Medulla oblongata (tissue), 1 donor: ENCODE data around the gene PHF5A.

Experiments
- DNase-seq: peaks from one replicate; pipeline ENCODE4 v3.0.0-alpha.2; 2015; ENCODE audit errors: extremely low spot score

Gene PHF5A

GRCh38 chr22:41468381-41469217 lies at the start of gene PHF5A, which contains the start of gene ACO2:
PHF5A (minus strand) TSS chr22:41468692; CDS start chr22:41468653, 39 bp downstream.
ACO2 (plus strand) TSS chr22:41469117; CDS start chr22:41469147, 30 bp downstream.
- peak; percentile 99 for DNase-seq

GRCh38 chr22:41518048-41518347 lies 49.5 kb upstream of the PHF5A start:
- DNase-seq, result no peak

GRCh38 chr22:41517172-41518047 lies 48.9 kb upstream of the PHF5A start:
- peak; percentile 92 for DNase-seq

DNA sequence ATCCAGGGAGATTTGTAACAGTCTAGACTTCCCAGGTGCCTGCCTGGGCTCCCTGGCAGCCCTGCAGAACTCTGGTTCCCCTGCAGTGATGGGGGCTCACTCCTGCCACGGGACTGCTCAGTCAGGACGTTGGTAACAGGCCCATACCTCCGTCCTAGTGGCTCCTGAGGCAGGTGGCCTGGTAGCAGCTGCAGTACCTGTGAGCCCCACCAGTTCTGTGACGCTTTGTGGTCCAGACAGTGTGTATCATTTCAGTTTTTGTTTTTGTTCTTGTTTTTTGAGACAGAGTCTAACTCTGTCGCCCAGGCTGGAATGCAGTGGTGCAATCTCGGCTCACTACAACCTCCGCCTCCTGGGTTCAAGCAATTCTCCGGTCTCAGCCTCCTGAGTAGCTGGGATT lies 48.0 kb upstream of the PHF5A start:
- no peak for DNase-seq

GRCh38 chr22:41513391-41513790 lies 44.9 kb upstream of the PHF5A start:
- peak; percentile 82 for DNase-seq

GRCh38 chr22:41512421-41513194 lies 44.1 kb upstream of the PHF5A start:
- DNase-seq, result no peak

DNA sequence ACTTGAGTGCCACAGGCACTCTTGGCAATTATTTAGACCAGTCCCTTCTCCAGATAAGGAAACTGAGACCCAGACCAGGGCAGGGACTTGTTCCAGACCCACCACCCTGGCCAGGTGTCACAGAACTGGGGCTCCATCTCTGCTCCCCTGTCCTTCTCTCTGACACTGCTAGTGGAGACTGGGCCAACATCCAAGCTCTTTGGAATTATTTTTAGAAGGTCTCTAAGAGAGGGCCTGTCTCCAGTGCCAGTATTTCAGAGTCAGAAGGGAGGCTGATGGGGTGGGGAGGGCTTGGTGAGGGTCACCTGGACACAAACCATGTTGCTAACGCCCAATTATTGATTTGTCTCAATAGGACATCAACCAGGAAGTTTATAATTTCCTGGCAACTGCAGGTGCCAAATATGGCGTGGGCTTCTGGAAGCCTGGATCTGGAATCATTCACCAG lies 43.1 kb upstream of the PHF5A start:
- DNase-seq, result no peak

DNA sequence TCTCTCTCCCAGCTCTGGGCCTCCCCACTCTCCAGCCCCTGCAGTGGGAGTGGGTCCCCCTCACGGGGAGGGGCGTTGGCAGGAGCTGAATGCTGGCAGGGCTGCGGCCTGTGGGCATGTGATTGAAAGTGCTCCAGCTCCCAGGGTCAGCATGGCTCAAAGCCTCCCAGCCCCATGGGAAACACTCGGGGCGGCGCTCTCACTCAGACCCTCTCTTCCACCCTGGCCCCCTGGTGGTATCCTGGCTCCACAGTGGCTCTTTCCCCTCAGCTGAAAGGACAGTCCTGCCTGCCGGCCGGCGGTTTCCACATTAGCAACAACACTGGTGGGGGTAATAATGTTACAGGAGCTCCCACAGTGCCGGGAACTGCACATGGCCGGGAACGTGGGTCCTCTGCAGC lies 40.3 kb upstream of the PHF5A start:
- peak; percentile 91 for DNase-seq

DNA sequence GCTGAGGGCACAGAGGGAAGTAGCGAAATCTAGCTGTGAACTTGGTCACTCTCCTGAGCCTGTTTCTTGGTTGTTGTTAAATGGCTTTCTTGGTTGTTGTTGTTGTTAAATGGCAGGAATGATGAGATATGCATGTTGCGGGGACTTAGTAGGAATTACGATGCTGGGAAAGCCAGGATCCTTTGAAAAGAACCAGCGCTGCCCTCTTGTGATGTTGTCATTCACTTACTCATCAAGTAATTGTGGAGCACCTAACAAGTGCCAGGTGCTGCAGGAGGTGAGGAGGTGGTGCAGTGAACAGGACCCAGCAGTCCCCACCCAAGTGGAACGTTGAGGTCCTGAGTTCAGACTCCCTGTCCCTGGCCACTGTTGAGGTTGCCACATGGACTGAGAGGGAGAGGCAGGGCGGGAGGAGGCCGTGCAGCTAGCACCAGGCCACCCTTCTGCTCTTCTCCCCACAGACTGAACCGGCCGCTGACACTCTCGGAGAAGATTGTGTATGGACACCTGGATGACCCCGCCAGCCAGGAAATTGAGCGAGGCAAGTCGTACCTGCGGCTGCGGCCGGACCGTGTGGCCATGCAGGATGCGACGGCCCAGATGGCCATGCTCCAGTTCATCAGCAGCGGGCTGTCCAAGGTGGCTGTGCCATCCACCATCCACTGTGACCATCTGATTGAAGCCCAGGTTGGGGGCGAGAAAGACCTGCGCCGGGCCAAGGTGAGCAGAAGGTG lies 39.0 kb upstream of the PHF5A start:
- no peak for DNase-seq

GRCh38 chr22:41505511-41506220 lies 37.2 kb upstream of the PHF5A start:
- no peak for DNase-seq

DNA sequence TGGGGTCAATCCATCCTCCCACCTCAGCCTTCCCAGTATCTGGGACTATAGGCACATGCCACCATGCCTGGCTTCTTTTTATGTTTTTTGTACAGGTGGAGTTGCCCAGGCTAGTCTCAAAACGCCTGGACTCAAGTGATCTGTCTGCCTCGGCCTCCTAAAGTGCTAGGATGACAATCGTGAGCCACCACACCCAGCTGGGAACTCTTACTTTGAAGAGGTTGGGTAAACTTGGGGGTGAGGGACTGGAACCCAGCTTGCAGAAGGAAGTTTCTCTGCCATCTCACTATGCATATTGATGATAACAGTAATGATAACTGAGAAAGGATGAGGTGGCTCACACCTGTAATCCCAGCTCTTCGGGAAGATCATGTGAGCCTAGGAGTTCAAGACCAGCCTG lies 36.3 kb upstream of the PHF5A start:
- no peak for DNase-seq

DNA sequence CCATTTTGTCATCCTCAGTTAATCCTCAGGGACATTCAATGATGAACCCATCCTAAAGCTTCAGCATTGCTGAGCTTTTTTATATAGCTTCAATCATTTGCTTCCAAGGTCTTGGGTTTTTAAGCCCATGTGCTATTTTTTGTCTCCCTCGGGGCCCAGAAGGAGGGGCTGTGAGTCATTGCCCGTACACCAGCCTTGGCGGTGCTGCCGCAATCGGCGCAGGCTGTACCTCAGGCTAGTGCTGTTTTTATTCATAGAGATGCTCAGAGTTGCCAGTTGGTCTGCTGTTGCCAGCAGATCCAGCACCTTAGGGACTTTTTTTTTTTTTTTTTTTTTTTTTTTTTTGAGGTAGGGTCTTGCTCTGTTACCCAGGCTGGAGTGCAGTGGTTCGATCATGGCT lies 35.9 kb upstream of the PHF5A start:
- no peak for DNase-seq

- peak; percentile 59 for DNase-seq
Observed at GRCh38 chr22:41501209-41501608, 32.7 kb upstream of the PHF5A start.

DNA sequence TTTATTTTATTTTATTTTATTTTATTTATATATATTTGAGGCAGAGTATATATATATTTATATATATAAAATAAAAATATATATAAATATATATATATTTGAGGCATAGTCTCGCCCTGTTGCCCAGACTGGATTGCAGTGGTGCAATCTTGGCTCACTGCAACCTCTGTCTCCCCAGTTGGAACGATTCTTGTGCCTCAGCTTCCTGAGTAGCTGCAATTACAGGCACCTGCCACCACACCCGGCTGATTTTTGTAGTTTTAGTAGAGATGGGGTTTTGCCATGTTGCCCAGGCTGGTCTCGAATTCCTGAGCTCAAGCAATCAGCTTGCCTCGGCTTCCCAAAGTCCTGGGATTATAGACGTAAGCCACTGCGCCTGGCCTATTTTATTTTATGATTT lies 31.8 kb upstream of the PHF5A start:
- DNase-seq, result no peak

- no peak for DNase-seq
Observed at GRCh38 chr22:41499624-41500280, 31.3 kb upstream of the PHF5A start.

DNA sequence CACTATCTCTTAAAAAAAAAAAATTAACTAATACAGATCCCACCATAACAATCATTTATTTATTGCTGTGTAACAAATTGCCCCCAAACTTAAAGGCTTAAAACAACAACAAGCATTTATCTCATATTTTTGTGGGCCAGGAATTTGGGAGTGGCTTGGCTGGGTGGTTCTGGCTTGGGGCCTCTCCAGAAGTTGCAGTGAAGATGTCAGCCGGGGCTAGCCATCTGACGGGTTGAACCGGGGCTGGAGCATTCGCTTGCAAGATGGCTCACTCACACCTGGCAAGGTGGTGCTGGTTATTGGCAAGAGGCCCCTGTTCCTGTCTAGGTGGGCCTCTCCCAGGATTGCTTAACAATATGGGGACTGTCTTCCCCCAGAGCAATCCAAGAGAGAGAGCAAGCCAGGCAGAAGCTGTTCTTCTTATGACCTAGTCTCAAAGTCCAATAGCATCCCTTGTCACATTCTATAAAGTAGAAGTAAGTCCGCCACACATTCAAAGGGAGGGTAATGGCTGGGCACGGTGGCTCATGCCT lies 29.9 kb upstream of the PHF5A start:
- DNase-seq, result no peak

DNA sequence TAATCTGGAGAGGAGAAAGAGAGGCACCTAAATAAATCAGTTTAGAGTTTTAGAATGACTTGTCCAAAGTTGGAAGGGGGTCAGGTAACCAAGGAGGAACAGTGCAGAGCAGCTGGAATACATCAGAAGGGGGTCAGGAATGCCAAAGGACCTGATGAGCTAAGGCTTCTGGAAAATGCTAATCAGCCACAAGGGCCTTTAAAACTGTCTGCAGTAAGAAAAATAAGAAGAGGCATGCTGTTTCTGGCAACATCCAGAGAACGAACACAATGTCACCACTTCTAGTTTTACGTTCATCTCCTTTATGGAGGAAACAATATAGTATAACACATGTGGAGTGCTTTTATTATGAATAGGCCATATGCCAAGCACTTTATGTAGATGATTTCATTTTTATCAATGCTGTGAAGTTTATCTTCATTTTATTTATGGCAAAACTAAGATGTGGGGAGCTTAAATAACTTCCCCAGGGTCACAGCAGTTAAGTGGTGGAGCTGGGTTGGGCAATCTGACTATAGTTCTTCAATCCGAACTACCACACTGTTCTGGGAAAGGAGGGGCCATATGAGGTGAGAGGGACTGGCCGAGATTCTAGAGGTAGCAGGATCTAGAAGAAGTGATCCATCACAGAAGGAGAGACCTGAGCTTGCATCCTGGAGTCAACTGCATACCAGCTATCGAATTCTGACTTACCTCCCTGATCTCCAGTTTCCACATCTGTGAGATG lies 23.0 kb upstream of the PHF5A start:
- DNase-seq, result peak; percentile 79

GRCh38 chr22:41488596-41489385 lies 20.3 kb upstream of the PHF5A start:
- no peak for DNase-seq
